OCI-LY3 (cell line): Measurements from ENCODE around the gene SBK1.

ENCODE experiments used
- H2AFZ ChIP-seq: fragments of 200-600, 300-600 bp; shearing (Covaris generic); 2 replicates; pipeline ENCODE4 v1.6.0; 2014; ENCODE audit warnings: antibody characterized with exemption, low read depth, low read length
- H3K27ac ChIP-seq: fragments of 200-600, 300-600 bp; sonication (generic); 2 replicates; pipeline ENCODE4 v1.5.1; 2014; ENCODE audit warnings: mild to moderate bottlenecking, low read length, moderate library complexity, mixed read lengths
- H3K27me3 ChIP-seq: fragments of 200-600, 300-600 bp; sonication (generic); 2 replicates; pipeline ENCODE4 v1.6.1; 2014; ENCODE audit warnings: low read depth, low read length, mixed read lengths
- H3K36me3 ChIP-seq: fragments of 200-600, 300-600 bp; sonication (generic); replicated peaks from 2 replicates; pipeline ENCODE3; 2014; ENCODE audit warnings: low read depth, low read length, mixed read lengths
- H3K4me1 ChIP-seq: fragments of 300-600, 200-600 bp; sonication (generic); 2 replicates; pipeline ENCODE4 v1.6.1; 2014; ENCODE audit warnings: low read length, mixed read lengths
- H3K4me2 ChIP-seq: fragments of 200-600, 300-600 bp; sonication (generic); 2 replicates; pipeline ENCODE4 v1.6.1; 2014; ENCODE audit warnings: low read length, mixed read lengths
- H3K4me3 ChIP-seq: fragments of 300-600, 200-600 bp; sonication (generic); 2 replicates; pipeline ENCODE4 v1.5.1; 2014; ENCODE audit warnings: antibody characterized with exemption, mild to moderate bottlenecking, low read length, moderate library complexity
- H3K79me2 ChIP-seq: fragments of 300-600, 200-600 bp; shearing (Covaris generic); 2 replicates; pipeline ENCODE4 v1.6.1; 2014; ENCODE audit warnings: mild to moderate bottlenecking, low read length, mixed read lengths
- H3K9ac ChIP-seq: fragments of 300-600, 200-600 bp; shearing (Covaris generic); 2 replicates; pipeline ENCODE4 v1.6.0; 2014; ENCODE audit warnings: mild to moderate bottlenecking, low read length, moderate library complexity
- H3K9me3 ChIP-seq: fragments of 200-600, 300-600 bp; shearing (Covaris generic); 2 replicates; pipeline ENCODE4 v1.6.1; 2014; ENCODE audit warnings: low read length, mixed read lengths; ENCODE audit not compliant: insufficient read depth
- H4K20me1 ChIP-seq: fragments of 200-600, 300-600 bp; sonication (generic); 2 replicates; pipeline ENCODE4 v1.6.1; 2016; ENCODE audit warnings: low read length, mixed read lengths; ENCODE audit not compliant: insufficient read depth
- CTCF ChIP-seq: fragments of 200-600, 300-600 bp; sonication (generic); IDR thresholded peaks from 2 replicates; pipeline ENCODE4 v1.5.1; 2014; ENCODE audit warnings: antibody characterized with exemption, low read length, low read depth
- EZH2phosphoT487 ChIP-seq: fragments of 200-600 bp; shearing (Covaris generic); IDR thresholded peaks from 2 replicates; pipeline ENCODE4 v1.6.1; 2018; ENCODE audit warnings: antibody characterized with exemption, mixed run types, low read depth

SBK1 gene

GRCh38 chr16:28288114-28288513 is 4.2 kb upstream of the SBK1 start:
- Histone ChIP-seq H3K36me3 (no peaks in the 10 kb centered on the region), H3K4me1 (peaks cover 5% of the 10 kb centered on the region; the same call in 1 of the 2 replicates), H4K20me1 (no peaks in the 10 kb centered on the region), H3K4me3 (no peak overlapping the region), H3K4me2 (no peak overlapping the region), H3K9ac (no peak overlapping the region), H3K9me3 (no peaks in the 10 kb centered on the region), H3K27me3 (no peaks in the 10 kb centered on the region), H3K27ac (no peak overlapping the region), H2AFZ (no peak overlapping the region), H3K79me2 (no peaks in the 10 kb centered on the region)
- no peak for TF ChIP-seq EZH2phosphoT487
- TF ChIP-seq CTCF, result no peak

- no peak overlapping the region for H3K27ac ChIP-seq
- H3K9me3 ChIP-seq, result no peaks in the 10 kb centered on the region
- TF ChIP-seq CTCF, result no peak
- no peak for TF ChIP-seq EZH2phosphoT487
- no peaks in the 10 kb centered on the region for H3K79me2 ChIP-seq
- no peaks in the 10 kb centered on the region for H4K20me1 ChIP-seq
- H3K4me2 ChIP-seq, result no peak overlapping the region
- no peaks in the 10 kb centered on the region for H3K36me3 ChIP-seq
- no peak overlapping the region for H3K9ac ChIP-seq
- H3K4me3 ChIP-seq, result no peak overlapping the region
- peaks cover 4% of the 10 kb centered on the region; the same call in 1 of the 2 replicates for H3K27me3 ChIP-seq
- H3K4me1 ChIP-seq, result peaks cover 5% of the 10 kb centered on the region; the same call in 1 of the 2 replicates
- no peak overlapping the region for H2AFZ ChIP-seq
These were observed 3.3 kb upstream of the SBK1 start for GRCh38 chr16:28289048-28289447.

GRCh38 chr16:28289939-28290858 is 2.1 kb upstream of the SBK1 start:
- no peaks in the 10 kb centered on the region for H3K9me3 ChIP-seq
- no peak overlapping the region for H2AFZ ChIP-seq
- TF ChIP-seq EZH2phosphoT487 (no peak), CTCF (no peak)
- no peak overlapping the region for H3K9ac ChIP-seq
- H3K36me3 ChIP-seq, result no peaks in the 10 kb centered on the region
- H3K4me1 ChIP-seq, result peaks cover 5% of the 10 kb centered on the region; the same call in 1 of the 2 replicates
- H3K79me2 ChIP-seq, result no peaks in the 10 kb centered on the region
- peaks cover 12% of the 10 kb centered on the region for H3K27me3 ChIP-seq
- no peak overlapping the region for H3K4me3 ChIP-seq
- no peaks in the 10 kb centered on the region for H4K20me1 ChIP-seq
- no peak overlapping the region for H3K27ac ChIP-seq
- H3K4me2 ChIP-seq, result no peak overlapping the region

- H3K36me3 ChIP-seq, result no peaks in the 10 kb centered on the region
- H3K9ac ChIP-seq, result no peak overlapping the region
- no peak overlapping the region for H3K4me2 ChIP-seq
- H3K4me3 ChIP-seq, result no peak overlapping the region
- H3K4me1 ChIP-seq, result peaks cover 5% of the 10 kb centered on the region; the same call in 1 of the 2 replicates
- H2AFZ ChIP-seq, result no peak overlapping the region
- peaks cover 12% of the 10 kb centered on the region for H3K27me3 ChIP-seq
- TF ChIP-seq EZH2phosphoT487, result no peak
- TF ChIP-seq CTCF, result no peak
- H3K9me3 ChIP-seq, result no peaks in the 10 kb centered on the region
- H3K79me2 ChIP-seq, result no peaks in the 10 kb centered on the region
- no peaks in the 10 kb centered on the region for H4K20me1 ChIP-seq
- H3K27ac ChIP-seq, result no peak overlapping the region
These were observed 1.5 kb upstream of the SBK1 start for GRCh38 chr16:28290859-28291254.
